GM12878 (cell line): Measurements from ENCODE around the gene EMILIN2. TPM values are rescaled to one million over a fixed set of nuclear protein-coding genes. Genes with fewer than 3 reads are reported as not detected.

Experiments
- ATAC-seq: fragments of 200-7000 bp; cut with Tn5 transposase; 3 replicates; pipeline ENCODE4 v1.9.1; 2020; ENCODE audit warnings: mild to moderate bottlenecking, moderate library complexity
- BruUV-seq: library from RNA; stranded (reverse); fragments of 400-500 nt; replicated peaks from 2 replicates; lab custom pipeline; 2021; lab: Mats Ljungman, UMichigan
- CTCF ChIA-PET: fragments of 300-600 bp; sonication (Branson Sonifier 250); formaldehyde crosslinking; extraction: SDS; loops from one replicate; lab custom pipeline; 2021; ENCODE audit warnings: inconsistent platforms; lab: Yijun Ruan, JAX
- POLR2A ChIA-PET: fragments of 350-600 bp; formaldehyde crosslinking; extraction: SDS; loops from one replicate; lab custom pipeline; 2021; ENCODE audit warnings: inconsistent platforms; lab: Charles Lee
- RAD21 ChIA-PET: fragments of 300-600 bp; sonication (Branson Sonifier 250); formaldehyde crosslinking; loops from one replicate; lab custom pipeline; 2023; ENCODE audit warnings: antibody characterized with exemption; ENCODE audit not compliant: unreplicated experiment; lab: Charles Lee
- SMC1A ChIA-PET: fragments of 300-600 bp; sonication (Branson Sonifier 250); formaldehyde crosslinking; loops from one replicate; lab custom pipeline; 2023; ENCODE audit not compliant: unreplicated experiment, uncharacterized antibody; lab: Charles Lee
- DNase-seq: peaks from one replicate; pipeline ENCODE4 v3.0.0-alpha.2; 2011; ENCODE audit warnings: low read depth, low spot score
- FAIRE-seq: peaks from 3 replicates; lab custom pipeline; 2011; peaks lifted over from hg19 to GRCh38; lab: Jason Lieb, UNC
- H2AFZ ChIP-seq: 2 replicates; pipeline ENCODE4 v1.6.0; 2011; ENCODE audit warnings: low read depth, low read length, control low read depth; ENCODE audit not compliant: control insufficient read depth
- H3K27ac ChIP-seq: 2 replicates; pipeline ENCODE4 v1.5.1; 2011; ENCODE audit warnings: control low read depth; ENCODE audit not compliant: control insufficient read depth, insufficient read depth
- H3K27me3 ChIP-seq, 2 experiments: replicated peaks in 1 of 2; 2 replicates each; pipeline versions ENCODE4 v1.6.0 to v1.6.1; 2011; ENCODE audit warnings: low read length in 1 of 2; ENCODE audit not compliant: control insufficient read depth in 2 of 2, insufficient read depth in 2 of 2
- H3K36me3 ChIP-seq, 2 experiments: 2 replicates each; pipeline ENCODE4 v1.5.1; 2011; ENCODE audit warnings: low read length in 1 of 2; ENCODE audit not compliant: control insufficient read depth in 2 of 2, insufficient read depth in 2 of 2
- H3K4me1 ChIP-seq: 2 replicates; pipeline ENCODE4 v1.6.1; 2011; ENCODE audit warnings: mild to moderate bottlenecking, low read length, moderate library complexity, mixed read lengths; ENCODE audit not compliant: control insufficient read depth, insufficient read depth
- H3K4me2 ChIP-seq: 2 replicates; pipeline ENCODE4 v1.6.0; 2011; ENCODE audit warnings: control low read depth; ENCODE audit not compliant: control insufficient read depth, insufficient read depth
- H3K4me3 ChIP-seq: fragments of 200-600 bp; sonication (generic); 2 replicates; pipeline ENCODE4 v1.5.1; 2016
- H3K79me2 ChIP-seq: 2 replicates; pipeline ENCODE4 v1.6.0; 2011; ENCODE audit warnings: low read length; ENCODE audit not compliant: control insufficient read depth, insufficient read depth
- H3K9ac ChIP-seq: 2 replicates; pipeline ENCODE4 v1.8.0; 2011; ENCODE audit warnings: low read length, control low read depth, mixed read lengths; ENCODE audit not compliant: control insufficient read depth, insufficient read depth
- H3K9me3 ChIP-seq: replicated peaks from 3 replicates; pipeline ENCODE4 v1.5.1; 2011; ENCODE audit warnings: mild to moderate bottlenecking, low read length; ENCODE audit not compliant: control insufficient read depth, insufficient read depth
- H4K20me1 ChIP-seq: 2 replicates; pipeline ENCODE4 v1.6.0; 2011; ENCODE audit not compliant: control insufficient read depth, insufficient read depth
- ASH2L ChIP-seq: fragments of 300-600, 200-600 bp; sonication (generic); IDR thresholded peaks from 2 replicates; pipeline ENCODE4 v1.6.1; 2017; ENCODE audit warnings: low read depth, mild to moderate bottlenecking, borderline replicate concordance
- ATF7 ChIP-seq: fragments of 450-650 bp; IDR thresholded peaks from 2 replicates; pipeline ENCODE4 v1.6.1; 2016; ENCODE audit warnings: low read depth, mild to moderate bottlenecking
- BCL11A ChIP-seq: IDR thresholded peaks from 2 replicates; pipeline ENCODE4 v1.6.1; 2011; ENCODE audit warnings: low read depth, low read length
- BHLHE40 ChIP-seq, 2 experiments: fragments of 450-650 bp in 1 of 2; IDR thresholded peaks; 2 replicates each; pipeline ENCODE4 v1.6.1; 2011 to 2017; ENCODE audit warnings: low read depth in 2 of 2, borderline replicate concordance in 1 of 2, improper control_type of control experiment in 1 of 2, low read length in 1 of 2, mild to moderate bottlenecking in 1 of 2
- CHD4 ChIP-seq: fragments of 200-600 bp; sonication (generic); IDR thresholded peaks from 2 replicates; pipeline ENCODE4 v1.6.1; 2016; ENCODE audit warnings: mild to moderate bottlenecking
- CREM ChIP-seq: IDR thresholded peaks from 2 replicates; pipeline ENCODE4 v1.6.1; 2014; ENCODE audit warnings: antibody characterized with exemption, low read depth
- EED ChIP-seq: sonication (generic); IDR thresholded peaks from 2 replicates; pipeline ENCODE4 v1.6.1; 2016; ENCODE audit warnings: antibody characterized with exemption, low read depth
- ETV6 ChIP-seq, 2 experiments: fragments of 450-650 bp in 1 of 2; IDR thresholded peaks in 1 of 2; conservative IDR thresholded peaks in 1 of 2; 2 replicates each; pipeline ENCODE4 v1.6.1; 2014; ENCODE audit warnings: antibody characterized with exemption in 1 of 2, borderline replicate concordance in 1 of 2, low read depth in 1 of 2, mild to moderate bottlenecking in 1 of 2, moderate library complexity in 1 of 2
- GATAD2B ChIP-seq: fragments of 450-650 bp; conservative IDR thresholded peaks from 2 replicates; pipeline ENCODE4 v1.6.1; 2017; ENCODE audit warnings: low read depth, mild to moderate bottlenecking, moderate library complexity
- HCFC1 ChIP-seq: fragments of 150-350 bp; IDR thresholded peaks from 2 replicates; pipeline ENCODE4 v1.6.1; 2014; ENCODE audit warnings: low read length
- IKZF1 ChIP-seq: fragments of 450-650 bp; conservative IDR thresholded peaks from 2 replicates; pipeline ENCODE4 v1.6.1; 2017; ENCODE audit warnings: antibody characterized with exemption, mild to moderate bottlenecking
- IKZF2 ChIP-seq, 2 experiments: fragments of 450-650 bp; IDR thresholded peaks; 2 replicates each; pipeline ENCODE4 v1.6.1; 2017; ENCODE audit warnings: mild to moderate bottlenecking in 2 of 2, moderate library complexity in 2 of 2
- JUND ChIP-seq: IDR thresholded peaks from 2 replicates; pipeline ENCODE4 v1.6.1; 2012; ENCODE audit warnings: low read depth, mild to moderate bottlenecking, low read length, improper control_type of control experiment, moderate library complexity
- MEF2A ChIP-seq: IDR thresholded peaks from 2 replicates; pipeline ENCODE4 v1.6.1; 2011; ENCODE audit warnings: low read depth, mild to moderate bottlenecking, low read length, moderate library complexity; ENCODE audit not compliant: insufficient read depth
- MLLT1 ChIP-seq: fragments of 450-650 bp; IDR thresholded peaks from 2 replicates; pipeline ENCODE4 v1.6.1; 2016; ENCODE audit warnings: mild to moderate bottlenecking
- RELB ChIP-seq: fragments of 450-650 bp; IDR thresholded peaks from 2 replicates; pipeline ENCODE4 v1.6.1; 2017; ENCODE audit warnings: low read depth, mild to moderate bottlenecking, moderate library complexity
- RFX5 ChIP-seq: IDR thresholded peaks from 2 replicates; pipeline ENCODE4 v1.6.1; 2011; ENCODE audit warnings: low read depth, low read length, improper control_type of control experiment
- RUNX3 ChIP-seq: IDR thresholded peaks from 2 replicates; pipeline ENCODE4 v1.6.1; 2012; ENCODE audit warnings: low read length, inconsistent platforms
- SUZ12 ChIP-seq: fragments of 200-600 bp; sonication (generic); IDR thresholded peaks from one replicate; pipeline ENCODE4 v1.6.1; 2018; ENCODE audit warnings: antibody characterized with exemption, mild to moderate bottlenecking; ENCODE audit not compliant: unreplicated experiment
- TAF1 ChIP-seq: IDR thresholded peaks from 2 replicates; pipeline ENCODE4 v1.6.1; 2011; ENCODE audit warnings: mild to moderate bottlenecking, low read depth, low read length, borderline replicate concordance
- USF2 ChIP-seq: IDR thresholded peaks from 2 replicates; pipeline ENCODE4 v1.6.1; 2011; ENCODE audit warnings: low read depth, low read length, improper control_type of control experiment, borderline replicate concordance
- in situ Hi-C: fragments of 300-500 bp; cut with MboI; formaldehyde crosslinking; loops from 9 replicates; pipeline ENCODE4 v1.14.3; 2018; ENCODE audit warnings: mixed read lengths
- intact Hi-C: fragments of 100-400 bp; cut with micrococcal nuclease; formaldehyde crosslinking; loops from one replicate; pipeline ENCODE4 v1.14.2; 2022; ENCODE audit not compliant: unreplicated experiment
- polyA plus RNA-seq, 11 experiments: library from polyadenylated mRNA; depleted of rRNA in 4 of 11; unstranded in 6 of 11; stranded (reverse) in 5 of 11; fragments of >200 nt; fragmentation: Nextera tagmentation in 4 of 11; fragmentation: Illumina TruSeq in 1 of 11; extraction: Ambion mirVana in 4 of 11; extraction: Trizol in 1 of 11; gene quantifications; 1 replicate in 1 of 11; 2 replicates in 10 of 11; pipeline versions ENCODE4 v1.2.1 to v1.2.3, GENCODE V29; 2011 to 2016; ENCODE audit warnings: inconsistent platforms in 2 of 11, missing spikeins in 2 of 11, low read depth in 1 of 11
- total RNA-seq, 4 experiments: library from RNA; depleted of rRNA in 3 of 4; stranded (reverse); fragments of >200 nt in 3 of 4; fragmentation: Illumina TruSeq in 1 of 4; extraction: Trizol in 1 of 4; gene quantifications; 2 replicates each; pipeline versions ENCODE4 v1.2.1 to v1.2.3, GENCODE V29; 2013 to 2021

EMILIN2 gene
- total and polyA plus RNA-seq, 10 of the 15 experiments (the other 5 are each of a cell fraction or from before 2014, with no cell fraction given): 0.58 to 18.4 (median 5.9) TPM

GRCh38 chr18:2958819-2959298 lies 112.1 kb downstream of the EMILIN2 start:
- H3K27ac ChIP-seq: peak overlapping the region; percentile 93
- ChIA-PET RAD21 (interaction anchor here (0.6 to 8.5 kb wide), 9 partner anchors 12 to 590 kb away, joined by 3 to 155 read pairs (median 28); no protein-coding TSS in a partner anchor), CTCF (interaction anchor here (0.7 to 21.4 kb wide), 10 partner anchors 9 to 288 kb away, joined by 3 to 285 read pairs (median 10); partner anchors contain the start of gene MYL12A), SMC1A (interaction anchor here (0.7 to 9.2 kb wide), 13 partner anchors 9 to 626 kb away, joined by 3 to 187 read pairs (median 13); partner anchors contain the start of gene MYL12A), POLR2A (interaction anchor here (0.6 to 8.6 kb wide), 7 partner anchors 12 to 490 kb away, joined by 3 to 177 read pairs (median 5); no protein-coding TSS in a partner anchor)
- FAIRE-seq (no peak), ATAC-seq (peak; percentile 65), DNase-seq (no peak)
- no peaks in the 10 kb centered on the region for H4K20me1 ChIP-seq
- no peak overlapping the region for H2AFZ ChIP-seq
- H3K79me2 ChIP-seq: peaks cover 41% of the 10 kb centered on the region
- peaks cover 0 to 10% of the 10 kb centered on the region in 2 experiments for H3K36me3 ChIP-seq
- peak overlapping the region; percentile 20; the same call in 1 of the 2 replicates for H3K4me3 ChIP-seq
- peaks cover 70% of the 10 kb centered on the region for H3K4me1 ChIP-seq
- BruUV-seq: no TSS peak
- in situ Hi-C loops (loop anchor here (25.0 kb wide), 2 partner anchors 1303 to 1378 kb away; no protein-coding TSS in a partner anchor), intact Hi-C loops (loop anchor here (2.0 kb wide), 2 partner anchors 14 to 22 kb away; no protein-coding TSS in a partner anchor)
- no peaks in the 10 kb centered on the region for H3K27me3 ChIP-seq
- H3K9me3 ChIP-seq: no peaks in the 10 kb centered on the region
- H3K4me2 ChIP-seq: peak overlapping the region; percentile 84
- peak overlapping the region; percentile 54; the same call in 1 of the 2 replicates for H3K9ac ChIP-seq
- TF ChIP-seq ASH2L (0 out of 2 replicates have a peak, but pooled peaks have one; percentile 18), GATAD2B (no peak), SUZ12 (no peak), BCL11A (0 out of 2 replicates have a peak, but pooled peaks have one; percentile 4), ATF7 (peak; percentile 48; the same call in 1 of the 2 replicates), HCFC1 (no peak), CHD4 (0 out of 2 replicates have a peak, but pooled peaks have one; percentile 81), RUNX3 (peak; percentile 85), TAF1 (no peak), MLLT1 (peak; percentile 54; the same call in 1 of the 2 replicates), RELB (peak; percentile 77), USF2 (no peak), IKZF2 (IDR thresholded peaks at IDR 0.05) (peak; percentile 74 to 84), CREM (peak; percentile 29; the same call in 1 of the 2 replicates), EED (peak; percentile 51), BHLHE40 (IDR thresholded peaks at IDR 0.05; ENCODE audit: borderline replicate concordance in 1 of 2, low read depth in 2 of 2, low read length in 1 of 2) (peak; percentile 9 to 19; a peak in 1 of 4 replicates), JUND (no peak), IKZF1 (peak; percentile 47; the same call in 1 of the 2 replicates), RFX5 (no peak), ETV6 (conservative IDR thresholded peaks at IDR 0.05 in 1 of 2, IDR thresholded peaks at IDR 0.05 in 1 of 2; ENCODE audit: borderline replicate concordance in 1 of 2, low read depth in 1 of 2) (0 out of 4 replicates have a peak, but pooled peaks of 1 of the 2 experiments have one; percentile 18), MEF2A (0 out of 2 replicates have a peak, but pooled peaks have one; percentile 10)
